ENCODE data around the gene SLC10A4. TPM values are rescaled to one million over a fixed set of nuclear protein-coding genes. Genes with fewer than 3 reads are reported as not detected.

The SLC10A4 gene
- total and polyA plus RNA-seq, 2 of the 8 experiments (the other 6 are each of a cell fraction or from before 2014, with no cell fraction given): 4.5 to 5.6 TPM

- no peak for TF ChIP-seq CHD7 (IDR thresholded peaks at IDR 0.05; ENCODE audit: insufficient replicate concordance, low read length)
- TF ChIP-seq HDAC2 (IDR thresholded peaks at IDR 0.05; ENCODE audit: borderline replicate concordance in 1 of 2, low read depth in 2 of 2, low read length in 2 of 2): no peak
- TF ChIP-seq TBP (IDR thresholded peaks at IDR 0.05; ENCODE audit: low read depth, low read length): no peak
Measured at GRCh38 chr4:48509543-48509942, 26.4 kb downstream of the SLC10A4 start (continued).
